B cell (primary cell): Measurements from ENCODE around the gene TRNAU1AP.

Experiments
- EZH2 ChIP-seq: IDR thresholded peaks from 2 replicates; pipeline ENCODE4 v1.6.1; 2012; ENCODE audit warnings: borderline replicate concordance, low read depth, mild to moderate bottlenecking, moderate library complexity, low read length; ENCODE audit not compliant: insufficient read depth, poor library complexity, severe bottlenecking
- TF ChIP-seq, protein P1 (sequence below): fragments of 200-600 bp; IDR thresholded peaks from one replicate; pipeline ENCODE4 v1.8.0; 2022; ENCODE audit warnings: antibody characterized with exemption, mild to moderate bottlenecking

DNA sequence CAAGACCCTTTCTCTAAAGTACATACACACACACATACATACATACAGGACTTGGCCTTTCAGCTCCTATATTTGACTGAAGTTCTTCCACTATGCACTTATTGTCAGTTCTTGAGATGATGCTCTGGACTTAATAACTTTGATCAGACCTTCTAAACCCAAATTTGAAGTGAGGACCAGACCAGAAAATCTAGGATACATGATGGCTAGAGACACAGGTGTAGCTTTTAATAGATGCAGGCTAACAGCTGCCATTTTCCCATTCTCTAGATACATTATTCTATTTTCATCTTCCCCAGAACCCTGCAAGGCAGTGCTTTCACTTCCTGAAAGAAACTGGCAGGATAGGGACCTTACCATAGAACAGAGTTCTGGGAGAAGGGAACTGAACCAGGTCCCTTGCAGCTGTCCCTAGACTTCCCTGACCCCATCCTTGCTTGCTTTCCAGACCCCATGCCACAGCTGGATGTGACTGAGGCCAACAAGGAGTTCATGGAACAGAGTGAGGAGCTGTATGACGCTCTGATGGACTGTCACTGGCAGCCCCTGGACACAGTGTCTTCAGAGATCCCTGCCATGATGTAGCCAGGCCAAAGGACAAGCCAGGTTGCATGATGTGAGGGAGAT lies 24.3 kb downstream of the TRNAU1AP start:
- no peak for TF ChIP-seq EZH2
- TF ChIP-seq, protein P1, sequence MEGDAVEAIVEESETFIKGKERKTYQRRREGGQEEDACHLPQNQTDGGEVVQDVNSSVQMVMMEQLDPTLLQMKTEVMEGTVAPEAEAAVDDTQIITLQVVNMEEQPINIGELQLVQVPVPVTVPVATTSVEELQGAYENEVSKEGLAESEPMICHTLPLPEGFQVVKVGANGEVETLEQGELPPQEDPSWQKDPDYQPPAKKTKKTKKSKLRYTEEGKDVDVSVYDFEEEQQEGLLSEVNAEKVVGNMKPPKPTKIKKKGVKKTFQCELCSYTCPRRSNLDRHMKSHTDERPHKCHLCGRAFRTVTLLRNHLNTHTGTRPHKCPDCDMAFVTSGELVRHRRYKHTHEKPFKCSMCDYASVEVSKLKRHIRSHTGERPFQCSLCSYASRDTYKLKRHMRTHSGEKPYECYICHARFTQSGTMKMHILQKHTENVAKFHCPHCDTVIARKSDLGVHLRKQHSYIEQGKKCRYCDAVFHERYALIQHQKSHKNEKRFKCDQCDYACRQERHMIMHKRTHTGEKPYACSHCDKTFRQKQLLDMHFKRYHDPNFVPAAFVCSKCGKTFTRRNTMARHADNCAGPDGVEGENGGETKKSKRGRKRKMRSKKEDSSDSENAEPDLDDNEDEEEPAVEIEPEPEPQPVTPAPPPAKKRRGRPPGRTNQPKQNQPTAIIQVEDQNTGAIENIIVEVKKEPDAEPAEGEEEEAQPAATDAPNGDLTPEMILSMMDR, result no peak
